HFF-Myc (cell line): ENCODE data around the gene PABPN1L.

Experiments used
- DNase-seq: peaks from one replicate; pipeline ENCODE4 v3.0.0-alpha.2; 2011; ENCODE audit warnings: low read depth; ENCODE audit errors: extremely low read depth
- H3K4me3 ChIP-seq: replicated peaks from 2 replicates; pipeline ENCODE4 v1.5.1; 2011; ENCODE audit warnings: low read depth, mild to moderate bottlenecking, control low read depth, low read length
- TF ChIP-seq, protein P1 (sequence below): IDR thresholded peaks from 2 replicates; pipeline ENCODE4 v1.5.1; 2012; ENCODE audit warnings: mild to moderate bottlenecking, low read depth, low read length, control low read depth; ENCODE audit errors: missing control alignments

PABPN1L gene

GRCh38 chr16:88878967-88879787, 12.7 kb upstream of the PABPN1L start:
- no peak overlapping the region for H3K4me3 ChIP-seq
- no peak for DNase-seq
- TF ChIP-seq, protein P1, sequence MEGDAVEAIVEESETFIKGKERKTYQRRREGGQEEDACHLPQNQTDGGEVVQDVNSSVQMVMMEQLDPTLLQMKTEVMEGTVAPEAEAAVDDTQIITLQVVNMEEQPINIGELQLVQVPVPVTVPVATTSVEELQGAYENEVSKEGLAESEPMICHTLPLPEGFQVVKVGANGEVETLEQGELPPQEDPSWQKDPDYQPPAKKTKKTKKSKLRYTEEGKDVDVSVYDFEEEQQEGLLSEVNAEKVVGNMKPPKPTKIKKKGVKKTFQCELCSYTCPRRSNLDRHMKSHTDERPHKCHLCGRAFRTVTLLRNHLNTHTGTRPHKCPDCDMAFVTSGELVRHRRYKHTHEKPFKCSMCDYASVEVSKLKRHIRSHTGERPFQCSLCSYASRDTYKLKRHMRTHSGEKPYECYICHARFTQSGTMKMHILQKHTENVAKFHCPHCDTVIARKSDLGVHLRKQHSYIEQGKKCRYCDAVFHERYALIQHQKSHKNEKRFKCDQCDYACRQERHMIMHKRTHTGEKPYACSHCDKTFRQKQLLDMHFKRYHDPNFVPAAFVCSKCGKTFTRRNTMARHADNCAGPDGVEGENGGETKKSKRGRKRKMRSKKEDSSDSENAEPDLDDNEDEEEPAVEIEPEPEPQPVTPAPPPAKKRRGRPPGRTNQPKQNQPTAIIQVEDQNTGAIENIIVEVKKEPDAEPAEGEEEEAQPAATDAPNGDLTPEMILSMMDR = no peak

DNA sequence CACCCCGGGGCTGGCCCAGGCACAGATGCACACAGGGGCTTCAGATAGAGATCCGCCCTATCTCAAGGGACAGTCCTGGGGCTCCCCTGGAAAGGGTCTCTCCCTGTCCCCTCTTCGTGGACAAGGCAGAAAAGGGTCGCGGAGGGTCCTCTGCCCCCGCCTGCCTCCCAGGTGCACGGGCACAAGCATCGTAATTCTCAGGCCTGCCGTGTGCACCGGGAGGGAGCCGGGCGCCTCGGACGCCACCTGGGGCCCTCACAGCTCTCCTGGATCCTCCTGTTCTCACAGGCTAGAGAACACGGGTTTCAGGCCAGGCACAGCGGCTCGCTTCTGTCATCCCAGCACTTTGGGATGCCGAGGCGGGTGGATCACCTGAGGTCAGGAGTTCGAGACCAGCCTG, 11.9 kb upstream of the PABPN1L start:
- no peak overlapping the region for H3K4me3 ChIP-seq
- DNase-seq = no peak
- TF ChIP-seq, protein P1 = no peak

- no peak for DNase-seq
- H3K4me3 ChIP-seq = no peak overlapping the region
- TF ChIP-seq, protein P1 = no peak
These were observed 11.3 kb upstream of the PABPN1L start for GRCh38 chr16:88877564-88878289.

DNA sequence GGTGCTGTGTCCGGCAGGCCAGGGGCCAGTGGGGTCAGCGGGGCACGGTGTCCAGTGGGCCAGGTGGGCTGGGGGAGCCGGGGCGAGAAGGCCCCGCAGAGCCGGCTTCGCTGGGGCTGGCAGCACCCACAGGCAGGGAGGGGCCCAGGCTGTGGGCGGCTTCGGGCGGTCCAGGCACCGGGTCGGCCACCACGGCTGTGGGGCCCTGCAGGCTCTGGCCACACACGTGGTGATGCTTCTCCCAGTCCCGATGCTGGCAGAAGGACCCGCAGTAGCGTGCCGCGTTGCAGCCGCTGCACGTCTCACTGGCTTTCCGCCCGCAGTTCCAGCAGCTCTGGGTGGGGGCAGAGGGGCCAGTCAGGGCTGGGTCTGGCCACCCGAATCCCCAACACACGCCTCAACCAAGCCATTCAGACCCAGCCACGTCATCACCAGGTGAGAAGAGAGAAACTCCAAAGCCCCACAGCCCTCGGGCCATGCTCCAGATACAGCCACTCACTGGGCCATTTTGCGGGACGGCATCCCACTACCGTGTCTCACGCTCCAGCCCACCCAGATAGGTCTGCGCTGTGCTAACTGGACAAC, 10.6 kb upstream of the PABPN1L start:
- TF ChIP-seq, protein P1 = no peak
- DNase-seq = no peak
- H3K4me3 ChIP-seq = no peak overlapping the region

GRCh38 chr16:88875703-88876234, 9.3 kb upstream of the PABPN1L start:
- TF ChIP-seq, protein P1 = no peak
- no peak for DNase-seq
- no peak overlapping the region for H3K4me3 ChIP-seq

GRCh38 chr16:88874938-88875599, 8.6 kb upstream of the PABPN1L start:
- DNase-seq = no peak
- TF ChIP-seq, protein P1 = no peak
- no peak overlapping the region for H3K4me3 ChIP-seq
